SK-N-SH (cell line): ENCODE data around the gene ATP1A2. TPM values are rescaled to one million over a fixed set of nuclear protein-coding genes. Genes with fewer than 3 reads are reported as not detected.

Source experiments
- CTCF ChIA-PET: fragments of 300-600, 350-600 bp; formaldehyde crosslinking; extraction: SDS; loops from one replicate; lab custom pipeline; 2021; lab: Yijun Ruan, JAX
- POLR2A ChIA-PET: fragments of 350-600 bp; sonication (Branson Sonifier 250); formaldehyde crosslinking; extraction: SDS; loops from one replicate; lab custom pipeline; 2020; ENCODE audit warnings: antibody characterized with exemption, inconsistent platforms; lab: Yijun Ruan, JAX
- DNase-seq: peaks from one replicate; pipeline ENCODE4 v3.0.0; 2012
- H2AFZ ChIP-seq: fragments of 200-600 bp; sonication (generic); 2 replicates; pipeline ENCODE4 v1.8.1; 2016; ENCODE audit warnings: antibody characterized with exemption, mild to moderate bottlenecking, low read depth
- H3F3A ChIP-seq: fragments of 200-600 bp; sonication (generic); replicated peaks from 2 replicates; pipeline ENCODE3; 2016; ENCODE audit warnings: antibody characterized with exemption, mild to moderate bottlenecking; ENCODE audit not compliant: insufficient read depth
- H3K27ac ChIP-seq, 2 experiments: fragments of 200-500 bp in 1 of 2; fragments of 200-600 bp in 1 of 2; sonication (Bioruptor generic) in 1 of 2; sonication (generic), shearing (Covaris generic) in 1 of 2; 2 replicates each; pipeline versions ENCODE4 v1.5.1 to v1.6.1; 2014 to 2016; ENCODE audit warnings: low read depth in 2 of 2, inconsistent platforms in 1 of 2, low read length in 1 of 2, mild to moderate bottlenecking in 1 of 2, mixed read lengths in 1 of 2
- H3K27me3 ChIP-seq: fragments of 200-600 bp; sonication (generic), shearing (Covaris generic); 2 replicates; pipeline ENCODE4 v1.6.1; 2016; ENCODE audit warnings: mixed run types; ENCODE audit not compliant: insufficient read depth
- H3K36me3 ChIP-seq, 2 experiments: fragments of 200-500 bp in 1 of 2; fragments of 200-600 bp in 1 of 2; sonication (Bioruptor generic) in 1 of 2; sonication (generic) in 1 of 2; replicated peaks in 1 of 2; 2 replicates each; pipeline versions ENCODE3 to v1.5.1; 2014 to 2016; ENCODE audit warnings: low read length in 1 of 2, mild to moderate bottlenecking in 1 of 2; ENCODE audit not compliant: insufficient read depth in 2 of 2, control insufficient read depth in 1 of 2
- H3K4me1 ChIP-seq, 2 experiments: fragments of 200-500 bp in 1 of 2; fragments of 200-600 bp in 1 of 2; sonication (Bioruptor generic) in 1 of 2; sonication (generic), shearing (Covaris generic) in 1 of 2; 2 replicates each; pipeline versions ENCODE4 v1.5.1 to v1.6.1; 2014 to 2016; ENCODE audit warnings: low read depth in 1 of 2, low read length in 1 of 2, mixed run types in 1 of 2; ENCODE audit not compliant: insufficient read depth in 2 of 2, control insufficient read depth in 1 of 2
- H3K4me2 ChIP-seq: fragments of 200-600 bp; sonication (generic), shearing (Covaris generic); 2 replicates; pipeline ENCODE4 v1.6.1; 2017; ENCODE audit warnings: mixed run types
- H3K4me3 ChIP-seq, 2 experiments: fragments of 200-500 bp in 1 of 2; fragments of 200-600 bp in 1 of 2; sonication (Bioruptor generic) in 1 of 2; sonication (generic), shearing (Covaris generic) in 1 of 2; 2 replicates each; pipeline versions ENCODE4 v1.5.1 to v1.8.1; 2014 to 2016; ENCODE audit warnings: low read depth in 2 of 2, inconsistent platforms in 1 of 2, low read length in 1 of 2, mild to moderate bottlenecking in 1 of 2, mixed read lengths in 1 of 2, moderate library complexity in 1 of 2
- H3K79me2 ChIP-seq: fragments of 200-600 bp; sonication (generic); 2 replicates; pipeline ENCODE4 v1.8.1; 2017; ENCODE audit warnings: mild to moderate bottlenecking; ENCODE audit not compliant: insufficient read depth
- H3K9ac ChIP-seq: fragments of 200-600 bp; sonication (generic); 2 replicates; pipeline ENCODE4 v1.6.1; 2017; ENCODE audit warnings: mixed run types
- H3K9me2 ChIP-seq: fragments of 200-600 bp; sonication (generic); 2 replicates; pipeline ENCODE4 v1.6.1; 2017; ENCODE audit warnings: mixed run types
- H3K9me3 ChIP-seq: fragments of 200-600 bp; sonication (generic); 2 replicates; pipeline ENCODE4 v1.6.1; 2017; ENCODE audit warnings: mixed run types, mild to moderate bottlenecking, moderate library complexity
- H4K20me1 ChIP-seq: fragments of 200-600 bp; sonication (generic); 2 replicates; pipeline ENCODE4 v1.6.1; 2017; ENCODE audit warnings: mild to moderate bottlenecking, mixed run types; ENCODE audit not compliant: insufficient read depth
- ELF1 ChIP-seq: IDR thresholded peaks from 2 replicates; pipeline ENCODE4 v1.4.0; 2012
- FOSL2 ChIP-seq: IDR thresholded peaks from 2 replicates; pipeline ENCODE4 v1.4.0; 2012; ENCODE audit warnings: low read depth, mild to moderate bottlenecking, moderate library complexity, borderline replicate concordance
- FOXJ3 ChIP-seq: sonication (generic); formaldehyde crosslinking; IDR thresholded peaks from 2 replicates; pipeline ENCODE4 v1.5.1; 2020; ENCODE audit warnings: mild to moderate bottlenecking, missing genetic modification reagents
- FOXM1 ChIP-seq: IDR thresholded peaks from 2 replicates; pipeline ENCODE4 v1.4.0; 2012; ENCODE audit warnings: low read depth, mild to moderate bottlenecking
- GATA2 ChIP-seq: sonication (generic); formaldehyde crosslinking; IDR thresholded peaks from 2 replicates; pipeline ENCODE4 v1.5.0; 2020; ENCODE audit warnings: mild to moderate bottlenecking, missing genetic modification reagents
- JUND ChIP-seq: IDR thresholded peaks from 2 replicates; pipeline ENCODE4 v1.4.0; 2012
- MAX ChIP-seq: IDR thresholded peaks from 2 replicates; pipeline ENCODE4 v1.4.0; 2012; ENCODE audit warnings: low read depth
- MEF2A ChIP-seq: IDR thresholded peaks from 2 replicates; pipeline ENCODE4 v1.4.0; 2012; ENCODE audit warnings: low read depth, borderline replicate concordance
- NFIC ChIP-seq: IDR thresholded peaks from 2 replicates; pipeline ENCODE4 v1.4.0; 2012; ENCODE audit warnings: borderline replicate concordance
- POLR2AphosphoS5 ChIP-seq: IDR thresholded peaks from 2 replicates; pipeline ENCODE4 v1.6.1; 2012; ENCODE audit warnings: low read depth, low read length
- RAD21 ChIP-seq: IDR thresholded peaks from 2 replicates; pipeline ENCODE4 v1.6.1; 2012; ENCODE audit warnings: mild to moderate bottlenecking, low read length
- RFX5 ChIP-seq: IDR thresholded peaks from 2 replicates; pipeline ENCODE4 v1.6.1; 2012; ENCODE audit warnings: mild to moderate bottlenecking, improper control_type of control experiment, low read length
- SIN3A ChIP-seq: IDR thresholded peaks from 2 replicates; pipeline ENCODE4 v1.6.1; 2012; ENCODE audit warnings: low read depth, mild to moderate bottlenecking, low read length, moderate library complexity, borderline replicate concordance
- SMC3 ChIP-seq: IDR thresholded peaks from 2 replicates; pipeline ENCODE4 v1.6.1; 2012; ENCODE audit warnings: low read depth, low read length, improper control_type of control experiment
- TCF12 ChIP-seq: IDR thresholded peaks from 2 replicates; pipeline ENCODE4 v1.4.0; 2012
- TEAD4 ChIP-seq: IDR thresholded peaks from 2 replicates; pipeline ENCODE4 v1.4.0; 2012; ENCODE audit warnings: mild to moderate bottlenecking, borderline replicate concordance; ENCODE audit not compliant: insufficient read depth
- USF1 ChIP-seq: IDR thresholded peaks from 2 replicates; pipeline ENCODE4 v1.4.0; 2012; ENCODE audit warnings: low read depth, borderline replicate concordance
- WGBS: methylation state at CpG from one replicate; pipeline ENCODE4 v1.1.6; 2017; ENCODE audit warnings: low lambda C conversion rate; 5-methylcytosine and 5-hydroxymethylcytosine counted together
- polyA plus RNA-seq, 3 experiments: library from polyadenylated mRNA; depleted of rRNA; stranded (reverse); fragments of >200 nt; gene quantifications; 2 replicates each; pipeline ENCODE4 v1.2.3, GENCODE V29; 2012
- TF ChIP-seq, protein P1 (sequence below): IDR thresholded peaks from 2 replicates; pipeline ENCODE4 v1.6.1; 2012; ENCODE audit warnings: mild to moderate bottlenecking, low read depth, low read length, moderate library complexity
- TF ChIP-seq, protein P2 (sequence below): fragments of 150-350 bp; IDR thresholded peaks from 2 replicates; pipeline ENCODE4 v1.6.1; 2017; ENCODE audit warnings: antibody characterized with exemption, low read length, low read depth, borderline replicate concordance
- TF ChIP-seq, protein P3 (sequence below): fragments of 150-350 bp; IDR thresholded peaks from 2 replicates; pipeline ENCODE4 v1.6.1; 2016; ENCODE audit warnings: mild to moderate bottlenecking, low read depth, low read length

The ATP1A2 gene
- polyA plus RNA-seq, 1 of the 3 experiments (the other 2 are of a cell fraction), result 0.07 TPM

- DNase-seq, result no peak
- Histone ChIP-seq H3F3A (no peaks in the 10 kb centered on the region), H3K27ac (no peak overlapping the region), H3K9ac (no peak overlapping the region), H3K9me2 (no peaks in the 10 kb centered on the region), H4K20me1 (no peaks in the 10 kb centered on the region), H3K4me2 (no peak overlapping the region), H3K27me3 (peaks cover 10% of the 10 kb centered on the region; the same call in 1 of the 2 replicates), H3K79me2 (no peaks in the 10 kb centered on the region), H3K9me3 (no peaks in the 10 kb centered on the region), H3K4me3 (no peak overlapping the region), H3K36me3 (no peaks in the 10 kb centered on the region), H3K4me1 (no peaks in the 10 kb centered on the region), H2AFZ (no peak overlapping the region)
- CTCF ChIA-PET, result interaction anchor here (1.2 kb wide), 1 partner anchor 65 kb away, joined by 3 read pairs; no protein-coding TSS in a partner anchor
- POLR2A ChIA-PET, result no interaction called here
- 56% methylated on average over 12 of the region's 12 CpGs for WGBS
- TF ChIP-seq, protein P1, sequence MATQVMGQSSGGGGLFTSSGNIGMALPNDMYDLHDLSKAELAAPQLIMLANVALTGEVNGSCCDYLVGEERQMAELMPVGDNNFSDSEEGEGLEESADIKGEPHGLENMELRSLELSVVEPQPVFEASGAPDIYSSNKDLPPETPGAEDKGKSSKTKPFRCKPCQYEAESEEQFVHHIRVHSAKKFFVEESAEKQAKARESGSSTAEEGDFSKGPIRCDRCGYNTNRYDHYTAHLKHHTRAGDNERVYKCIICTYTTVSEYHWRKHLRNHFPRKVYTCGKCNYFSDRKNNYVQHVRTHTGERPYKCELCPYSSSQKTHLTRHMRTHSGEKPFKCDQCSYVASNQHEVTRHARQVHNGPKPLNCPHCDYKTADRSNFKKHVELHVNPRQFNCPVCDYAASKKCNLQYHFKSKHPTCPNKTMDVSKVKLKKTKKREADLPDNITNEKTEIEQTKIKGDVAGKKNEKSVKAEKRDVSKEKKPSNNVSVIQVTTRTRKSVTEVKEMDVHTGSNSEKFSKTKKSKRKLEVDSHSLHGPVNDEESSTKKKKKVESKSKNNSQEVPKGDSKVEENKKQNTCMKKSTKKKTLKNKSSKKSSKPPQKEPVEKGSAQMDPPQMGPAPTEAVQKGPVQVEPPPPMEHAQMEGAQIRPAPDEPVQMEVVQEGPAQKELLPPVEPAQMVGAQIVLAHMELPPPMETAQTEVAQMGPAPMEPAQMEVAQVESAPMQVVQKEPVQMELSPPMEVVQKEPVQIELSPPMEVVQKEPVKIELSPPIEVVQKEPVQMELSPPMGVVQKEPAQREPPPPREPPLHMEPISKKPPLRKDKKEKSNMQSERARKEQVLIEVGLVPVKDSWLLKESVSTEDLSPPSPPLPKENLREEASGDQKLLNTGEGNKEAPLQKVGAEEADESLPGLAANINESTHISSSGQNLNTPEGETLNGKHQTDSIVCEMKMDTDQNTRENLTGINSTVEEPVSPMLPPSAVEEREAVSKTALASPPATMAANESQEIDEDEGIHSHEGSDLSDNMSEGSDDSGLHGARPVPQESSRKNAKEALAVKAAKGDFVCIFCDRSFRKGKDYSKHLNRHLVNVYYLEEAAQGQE, result no peak
- TF ChIP-seq SIN3A (no peak), TEAD4 (no peak), FOSL2 (no peak), USF1 (no peak), JUND (no peak), SMC3 (no peak), FOXJ3 (CRISPR knock-in tag) (no peak), NFIC (no peak), FOXM1 (no peak), RAD21 (no peak), TCF12 (no peak), ELF1 (no peak), POLR2AphosphoS5 (no peak), RFX5 (no peak), MAX (no peak), MEF2A (no peak), GATA2 (CRISPR knock-in tag) (no peak)
- TF ChIP-seq, protein P2, sequence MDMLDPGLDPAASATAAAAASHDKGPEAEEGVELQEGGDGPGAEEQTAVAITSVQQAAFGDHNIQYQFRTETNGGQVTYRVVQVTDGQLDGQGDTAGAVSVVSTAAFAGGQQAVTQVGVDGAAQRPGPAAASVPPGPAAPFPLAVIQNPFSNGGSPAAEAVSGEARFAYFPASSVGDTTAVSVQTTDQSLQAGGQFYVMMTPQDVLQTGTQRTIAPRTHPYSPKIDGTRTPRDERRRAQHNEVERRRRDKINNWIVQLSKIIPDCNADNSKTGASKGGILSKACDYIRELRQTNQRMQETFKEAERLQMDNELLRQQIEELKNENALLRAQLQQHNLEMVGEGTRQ, result no peak
- TF ChIP-seq, protein P3, sequence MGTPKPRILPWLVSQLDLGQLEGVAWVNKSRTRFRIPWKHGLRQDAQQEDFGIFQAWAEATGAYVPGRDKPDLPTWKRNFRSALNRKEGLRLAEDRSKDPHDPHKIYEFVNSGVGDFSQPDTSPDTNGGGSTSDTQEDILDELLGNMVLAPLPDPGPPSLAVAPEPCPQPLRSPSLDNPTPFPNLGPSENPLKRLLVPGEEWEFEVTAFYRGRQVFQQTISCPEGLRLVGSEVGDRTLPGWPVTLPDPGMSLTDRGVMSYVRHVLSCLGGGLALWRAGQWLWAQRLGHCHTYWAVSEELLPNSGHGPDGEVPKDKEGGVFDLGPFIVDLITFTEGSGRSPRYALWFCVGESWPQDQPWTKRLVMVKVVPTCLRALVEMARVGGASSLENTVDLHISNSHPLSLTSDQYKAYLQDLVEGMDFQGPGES, result no peak
Measured at GRCh38 chr1:160166166-160166868, 50.8 kb downstream of the ATP1A2 start.
